Mesenchymal stem cell (in vitro differentiated cells and primary cell): ENCODE results near the gene XRCC3.
A peak's percentile ranks its signal among the peaks of the same experiment; 100 is the strongest.

Experiments used
- DNase-seq: peaks from one replicate; pipeline ENCODE4 v3.0.0-alpha.2; 2013
- H2AFZ ChIP-seq: one replicate; pipeline ENCODE4 v1.6.1; 2013; ENCODE audit warnings: low read depth, mild to moderate bottlenecking, control low read depth, inconsistent platforms, low read length, moderate library complexity
- H2AK5ac ChIP-seq: 2 replicates; pipeline ENCODE4 v1.6.1; 2013; ENCODE audit warnings: low read length, moderate library complexity, mild to moderate bottlenecking, inconsistent platforms; ENCODE audit not compliant: severe bottlenecking
- H2BK120ac ChIP-seq: one replicate; pipeline ENCODE4 v1.6.1; 2013; ENCODE audit warnings: low read depth, mild to moderate bottlenecking, inconsistent platforms, low read length, moderate library complexity
- H2BK12ac ChIP-seq, 2 experiments: one replicate each; pipeline ENCODE4 v1.6.1; 2013; ENCODE audit warnings: inconsistent platforms in 2 of 2, low read length in 2 of 2, mild to moderate bottlenecking in 2 of 2, moderate library complexity in 2 of 2, control low read depth in 1 of 2
- H2BK15ac ChIP-seq: one replicate; pipeline ENCODE4 v1.6.1; 2013; ENCODE audit warnings: mild to moderate bottlenecking, low read depth, inconsistent platforms; ENCODE audit not compliant: poor library complexity, severe bottlenecking
- H2BK5ac ChIP-seq: 2 replicates; pipeline ENCODE4 v1.6.1; 2013; ENCODE audit warnings: low read depth, mild to moderate bottlenecking, low read length, control low read depth, inconsistent platforms; ENCODE audit not compliant: poor library complexity, severe bottlenecking
- H3K14ac ChIP-seq, 2 experiments: one replicate each; pipeline ENCODE4 v1.6.1; 2013; ENCODE audit warnings: inconsistent platforms in 2 of 2, low read length in 2 of 2, control low read depth in 1 of 2, mild to moderate bottlenecking in 1 of 2, moderate library complexity in 1 of 2
- H3K18ac ChIP-seq, 2 experiments: one replicate each; pipeline ENCODE4 v1.6.1; 2013; ENCODE audit warnings: inconsistent platforms in 2 of 2, low read length in 2 of 2, control low read depth in 1 of 2, low read depth in 1 of 2, mild to moderate bottlenecking in 1 of 2
- H3K23ac ChIP-seq, 2 experiments: one replicate each; pipeline ENCODE4 v1.6.1; 2013; ENCODE audit warnings: inconsistent platforms in 2 of 2, low read length in 2 of 2, mild to moderate bottlenecking in 2 of 2, moderate library complexity in 2 of 2, control low read depth in 1 of 2
- H3K27ac ChIP-seq: 2 replicates; pipeline ENCODE4 v1.5.1; 2013; ENCODE audit warnings: mild to moderate bottlenecking, moderate library complexity, low read length, control low read depth, inconsistent platforms; ENCODE audit not compliant: poor library complexity, severe bottlenecking
- H3K27me3 ChIP-seq, 2 experiments: 2 replicates each; pipeline versions ENCODE4 v1.6.1 to v1.7.0; 2013; ENCODE audit warnings: low read length in 2 of 2, mild to moderate bottlenecking in 2 of 2, moderate library complexity in 2 of 2, control low read depth in 1 of 2, inconsistent platforms in 1 of 2; ENCODE audit not compliant: control insufficient read depth in 1 of 2, insufficient read depth in 1 of 2
- H3K36me3 ChIP-seq, 2 experiments: 2 replicates each; pipeline versions ENCODE4 v1.6.1 to v1.7.0; 2013; ENCODE audit warnings: low read length in 2 of 2, control low read depth in 1 of 2, inconsistent platforms in 1 of 2, low read depth in 1 of 2, mild to moderate bottlenecking in 1 of 2; ENCODE audit not compliant: insufficient read depth in 2 of 2, control insufficient read depth in 1 of 2
- H3K4ac ChIP-seq, 2 experiments: one replicate each; pipeline ENCODE4 v1.6.1; 2013; ENCODE audit warnings: inconsistent platforms in 2 of 2, low read length in 2 of 2, mild to moderate bottlenecking in 2 of 2, moderate library complexity in 2 of 2, control low read depth in 1 of 2, low read depth in 1 of 2
- H3K4me1 ChIP-seq: 2 replicates; pipeline ENCODE4 v1.6.1; 2013; ENCODE audit warnings: low read depth, low read length, control low read depth; ENCODE audit not compliant: control insufficient read depth, insufficient read depth
- H3K4me2 ChIP-seq: 2 replicates; pipeline ENCODE4 v1.6.1; 2013; ENCODE audit warnings: low read length, mild to moderate bottlenecking, inconsistent platforms; ENCODE audit not compliant: poor library complexity, severe bottlenecking
- H3K4me3 ChIP-seq, 2 experiments: 2 replicates each; pipeline versions ENCODE4 v1.5.1 to v1.7.0; 2013; ENCODE audit warnings: low read length in 2 of 2, mild to moderate bottlenecking in 2 of 2, control low read depth in 1 of 2, low read depth in 1 of 2; ENCODE audit not compliant: insufficient read depth in 1 of 2
- H3K79me1 ChIP-seq: replicated peaks from 2 replicates; pipeline ENCODE4 v1.6.1; 2013; ENCODE audit warnings: mild to moderate bottlenecking, control low read depth, low read length, inconsistent platforms; ENCODE audit not compliant: poor library complexity, severe bottlenecking
- H3K9ac ChIP-seq: 2 replicates; pipeline ENCODE4 v1.7.0; 2013; ENCODE audit warnings: mild to moderate bottlenecking, low read length, moderate library complexity
- H3K9me3 ChIP-seq: 2 replicates; pipeline ENCODE4 v1.7.0; 2013; ENCODE audit warnings: mild to moderate bottlenecking, low read length; ENCODE audit not compliant: control insufficient read depth
- H4K8ac ChIP-seq: one replicate; pipeline ENCODE4 v1.6.1; 2013; ENCODE audit warnings: inconsistent platforms, mild to moderate bottlenecking, low read length, moderate library complexity
- H4K91ac ChIP-seq: one replicate; pipeline ENCODE4 v1.6.1; 2013; ENCODE audit warnings: mild to moderate bottlenecking, low read length, inconsistent platforms
- WGBS: methylation state at CpG from one replicate; pipeline ENCODE4 v1.1.7; 2013; ENCODE audit warnings: mixed read lengths; 5-methylcytosine and 5-hydroxymethylcytosine counted together

The XRCC3 gene

DNA sequence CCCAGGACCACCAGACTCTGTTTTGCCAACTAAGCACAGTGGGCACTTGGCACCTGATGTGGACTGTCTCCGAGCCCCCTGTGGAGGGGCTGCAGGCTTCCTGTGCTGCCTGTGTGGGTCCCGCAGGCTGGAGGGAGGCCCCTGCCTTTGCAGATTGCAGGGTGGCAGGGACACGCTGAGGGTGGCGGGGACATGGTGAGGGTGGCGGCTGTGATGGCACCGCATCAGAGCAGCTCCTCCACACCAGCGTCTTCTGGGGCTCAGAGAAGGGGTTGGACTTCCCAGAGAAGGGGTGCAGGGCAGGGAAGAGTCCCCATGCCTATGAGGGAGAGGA lies 8.5 kb upstream of the XRCC3 start:
- WGBS, result 98% methylated on average over 7 of the region's 7 CpGs
- peak overlapping the region; percentile 25 for H4K8ac ChIP-seq
- H3K27ac ChIP-seq, result no peak overlapping the region
- H3K27me3 ChIP-seq, result no peaks in the 10 kb centered on the region
- no peak overlapping the region for H2BK12ac ChIP-seq
- H2BK15ac ChIP-seq, result no peak overlapping the region
- H3K79me1 ChIP-seq, result peaks cover 57% of the 10 kb centered on the region
- H3K4ac ChIP-seq, result no peak overlapping the region
- H3K4me2 ChIP-seq, result no peak overlapping the region
- H2BK5ac ChIP-seq, result no peak overlapping the region
- peak overlapping the region; percentile 22 for H4K91ac ChIP-seq
- no peak overlapping the region for H3K14ac ChIP-seq
- no peak overlapping the region for H3K9ac ChIP-seq
- peaks cover 35% of the 10 kb centered on the region for H3K4me1 ChIP-seq
- H3K36me3 ChIP-seq, result peaks cover 20 to 55% of the 10 kb centered on the region in 2 experiments
- no peak overlapping the region for H3K23ac ChIP-seq
- no peak for DNase-seq
- no peak overlapping the region for H3K4me3 ChIP-seq
- H2AK5ac ChIP-seq, result no peak overlapping the region
- H3K18ac ChIP-seq, result no peak overlapping the region
- H2BK120ac ChIP-seq, result no peak overlapping the region
- H2AFZ ChIP-seq, result no peak overlapping the region
- no peaks in the 10 kb centered on the region for H3K9me3 ChIP-seq

DNA sequence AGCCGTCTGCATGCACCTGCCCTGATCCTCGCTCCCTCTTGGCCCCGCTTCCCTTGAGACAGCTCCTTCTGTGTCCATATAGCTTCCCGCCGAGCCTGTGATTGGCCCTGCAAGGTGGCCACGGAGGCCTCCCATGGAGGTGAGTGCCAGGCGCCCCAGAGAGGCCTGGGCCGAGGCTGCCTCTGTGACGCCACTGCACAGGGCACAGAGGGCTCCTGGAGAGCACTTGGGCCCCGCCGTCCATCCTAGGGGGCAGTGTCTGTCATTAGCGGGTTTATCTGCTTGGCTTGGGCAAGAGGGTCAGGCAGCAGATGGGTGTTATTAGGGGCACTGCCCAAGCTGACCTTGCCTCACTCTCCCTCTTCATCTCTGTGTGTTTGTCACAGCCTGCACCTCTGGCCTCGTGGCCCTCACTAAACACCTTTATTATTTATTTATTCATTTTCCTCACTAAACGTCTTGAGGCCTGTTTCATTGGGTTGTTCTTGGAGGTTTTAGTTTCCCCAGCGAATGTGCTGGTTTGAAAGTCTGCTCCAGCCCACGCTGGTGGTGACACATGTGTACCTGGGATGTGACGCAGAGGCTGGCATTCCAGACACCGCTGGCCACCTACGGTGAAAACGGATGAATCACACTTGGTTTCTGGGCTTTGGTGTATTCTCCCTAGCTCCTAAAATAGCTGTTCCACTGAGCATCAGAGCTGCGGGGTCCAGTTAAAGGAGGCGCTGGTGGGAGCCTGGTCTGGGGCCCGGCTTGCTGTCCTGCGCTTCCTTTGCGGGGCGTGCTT lies 6.3 kb upstream of the XRCC3 start:
- H3K14ac ChIP-seq, result no peak overlapping the region
- H2BK5ac ChIP-seq, result no peak overlapping the region
- H3K9ac ChIP-seq, result no peak overlapping the region
- peak overlapping the region; percentile 66 for H4K91ac ChIP-seq
- H3K18ac ChIP-seq, result no peak overlapping the region
- no peak for DNase-seq
- H3K27me3 ChIP-seq, result no peaks in the 10 kb centered on the region
- no peak overlapping the region for H2AFZ ChIP-seq
- no peak overlapping the region for H2BK15ac ChIP-seq
- H3K4me2 ChIP-seq, result no peak overlapping the region
- H3K4me1 ChIP-seq, result peaks cover 47% of the 10 kb centered on the region
- H3K23ac ChIP-seq, result no peak overlapping the region
- H2BK120ac ChIP-seq, result no peak overlapping the region
- H3K79me1 ChIP-seq, result peaks cover 60% of the 10 kb centered on the region
- H3K4ac ChIP-seq, result no peak overlapping the region
- H3K9me3 ChIP-seq, result no peaks in the 10 kb centered on the region
- WGBS, result 90% methylated on average over 22 of the region's 26 CpGs
- peak overlapping the region; percentile 50 for H2AK5ac ChIP-seq
- peak overlapping the region; percentile 37 for H3K27ac ChIP-seq
- peak overlapping the region in 1 of 2 experiments; percentile 2 for H2BK12ac ChIP-seq
- H3K4me3 ChIP-seq, result no peak overlapping the region
- no peak overlapping the region for H4K8ac ChIP-seq
- H3K36me3 ChIP-seq, result peaks cover 18 to 47% of the 10 kb centered on the region in 2 experiments

DNA sequence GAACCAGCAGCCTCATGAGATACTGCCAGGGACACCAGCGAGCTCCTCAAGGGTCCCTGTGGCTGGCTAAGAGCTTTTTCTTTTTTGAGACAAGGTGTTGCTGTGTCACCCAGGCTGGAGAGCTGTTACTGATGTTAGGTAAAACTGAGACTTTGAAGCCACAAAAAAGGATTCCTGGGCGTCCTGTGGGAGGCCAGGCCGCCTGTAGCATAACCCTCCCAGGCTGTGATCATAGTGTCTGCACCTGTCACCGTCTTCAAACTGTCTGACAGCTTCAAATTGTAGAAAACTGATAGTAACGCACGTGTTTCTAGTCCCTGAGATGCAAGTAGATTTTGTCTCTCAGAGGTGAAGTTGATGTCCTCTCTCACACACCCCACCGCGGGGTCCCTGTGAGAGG lies 4.5 kb upstream of the XRCC3 start:
- Histone ChIP-seq H3K4me3 (no peak overlapping the region), H3K36me3 (peaks cover 8 to 29% of the 10 kb centered on the region in 2 experiments), H3K9me3 (no peaks in the 10 kb centered on the region), H3K4me2 (no peak overlapping the region), H2BK120ac (no peak overlapping the region), H3K4me1 (peaks cover 49% of the 10 kb centered on the region), H2AK5ac (no peak overlapping the region), H3K27ac (no peak overlapping the region), H3K79me1 (peaks cover 48% of the 10 kb centered on the region), H2AFZ (no peak overlapping the region), H3K23ac (no peak overlapping the region), H2BK12ac (no peak overlapping the region), H3K18ac (no peak overlapping the region), H3K14ac (no peak overlapping the region), H2BK15ac (no peak overlapping the region), H3K9ac (no peak overlapping the region), H4K91ac (no peak overlapping the region), H4K8ac (no peak overlapping the region), H3K27me3 (no peaks in the 10 kb centered on the region), H2BK5ac (no peak overlapping the region), H3K4ac (no peak overlapping the region)
- no peak for DNase-seq
- 91% methylated on average over 8 of the region's 8 CpGs for WGBS

DNA sequence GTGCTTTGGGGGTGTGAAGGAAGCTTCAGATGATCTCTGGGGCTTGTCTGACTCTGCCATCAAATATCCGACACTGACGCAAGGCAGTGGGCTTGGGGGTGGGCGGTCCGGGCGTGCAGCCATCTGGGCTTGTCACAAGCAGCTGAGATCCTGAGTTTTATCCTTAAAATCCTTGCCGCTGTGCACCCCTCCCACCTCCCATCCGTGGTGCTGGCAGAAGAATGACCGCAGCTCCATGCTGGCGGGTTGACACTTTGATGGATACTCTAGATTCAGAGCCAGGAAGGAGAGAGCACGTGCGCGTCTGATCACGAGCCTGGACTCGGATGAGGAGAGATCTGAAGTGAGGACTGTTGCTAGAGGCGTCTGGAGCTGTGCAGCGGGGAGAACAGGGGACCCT lies 3.3 kb upstream of the XRCC3 start:
- no peak overlapping the region for H2BK120ac ChIP-seq
- H3K23ac ChIP-seq, result peak overlapping the region in 1 of 2 experiments; percentile 32
- no peak overlapping the region for H2BK15ac ChIP-seq
- no peaks in the 10 kb centered on the region for H3K27me3 ChIP-seq
- H3K4me1 ChIP-seq, result peaks cover 48% of the 10 kb centered on the region
- no peak overlapping the region for H2AK5ac ChIP-seq
- H3K36me3 ChIP-seq, result peaks cover 8 to 19% of the 10 kb centered on the region in 2 experiments
- H3K4me2 ChIP-seq, result no peak overlapping the region
- H2AFZ ChIP-seq, result no peak overlapping the region
- peak overlapping the region; percentile 38 for H3K9ac ChIP-seq
- no peak overlapping the region for H4K91ac ChIP-seq
- WGBS, result 90% methylated on average over 16 of the region's 16 CpGs
- H3K9me3 ChIP-seq, result no peaks in the 10 kb centered on the region
- H2BK12ac ChIP-seq, result no peak overlapping the region
- H2BK5ac ChIP-seq, result no peak overlapping the region
- DNase-seq, result no peak
- H3K27ac ChIP-seq, result no peak overlapping the region
- no peak overlapping the region for H4K8ac ChIP-seq
- peak overlapping the region in 1 of 2 experiments; percentile 13 for H3K4me3 ChIP-seq
- H3K14ac ChIP-seq, result no peak overlapping the region
- no peak overlapping the region for H3K18ac ChIP-seq
- H3K79me1 ChIP-seq, result peaks cover 44% of the 10 kb centered on the region
- H3K4ac ChIP-seq, result peak overlapping the region in 1 of 2 experiments; percentile 49
